Activated naive CD4-positive, alpha-beta T cell treated with anti-CD3 and anti-CD28 coated beads, Interleukin-2, amount 10 ng/mL, durations not matched to agents 7 days and 5 days (primary cell): ENCODE data around the gene TNRC6A.

ENCODE experiments used
- CTCF ChIA-PET: fragments of 350-600 bp; sonication (Branson Sonifier 250); formaldehyde crosslinking; loops from one replicate; lab custom pipeline; 2021; ENCODE audit warnings: antibody characterized with exemption; lab: Charles Lee
- DNase-seq: peaks from one replicate; pipeline ENCODE4 v3.0.0-alpha.2; 2020
- H3K27ac Mint-ChIP-seq: one replicate; pipeline ENCODE4 v1.8.0; 2021; ENCODE audit warnings: mild to moderate bottlenecking, moderate library complexity, mixed read lengths
- H3K27me3 Mint-ChIP-seq: one replicate; pipeline ENCODE4 v1.8.0; 2021; ENCODE audit warnings: mild to moderate bottlenecking, mixed read lengths
- H3K36me3 Mint-ChIP-seq: one replicate; pipeline ENCODE4 v1.8.0; 2021; ENCODE audit warnings: mixed read lengths
- H3K4me1 Mint-ChIP-seq: one replicate; pipeline ENCODE4 v1.8.0; 2021; ENCODE audit warnings: mixed read lengths
- H3K4me3 Mint-ChIP-seq: one replicate; pipeline ENCODE4 v1.8.0; 2021; ENCODE audit warnings: mild to moderate bottlenecking, moderate library complexity, mixed read lengths
- H3K9me3 Mint-ChIP-seq: one replicate; pipeline ENCODE4 v1.8.0; 2021; ENCODE audit warnings: mixed read lengths

Gene TNRC6A

GRCh38 chr16:24755201-24755874 is 25.9 kb downstream of the TNRC6A start:
- no peak overlapping the region for H3K27ac Mint-ChIP-seq
- no peak for DNase-seq
- peaks cover 15% of the 10 kb centered on the region for H3K4me1 Mint-ChIP-seq
- H3K36me3 Mint-ChIP-seq = peaks cover 2% of the 10 kb centered on the region
- no peaks in the 10 kb centered on the region for H3K9me3 Mint-ChIP-seq
- H3K27me3 Mint-ChIP-seq = no peaks in the 10 kb centered on the region
- no peak overlapping the region for H3K4me3 Mint-ChIP-seq
- CTCF ChIA-PET = interaction anchor here (0.9 kb wide), 1 partner anchor 10 kb away, joined by 3 read pairs; no protein-coding TSS in a partner anchor

DNA sequence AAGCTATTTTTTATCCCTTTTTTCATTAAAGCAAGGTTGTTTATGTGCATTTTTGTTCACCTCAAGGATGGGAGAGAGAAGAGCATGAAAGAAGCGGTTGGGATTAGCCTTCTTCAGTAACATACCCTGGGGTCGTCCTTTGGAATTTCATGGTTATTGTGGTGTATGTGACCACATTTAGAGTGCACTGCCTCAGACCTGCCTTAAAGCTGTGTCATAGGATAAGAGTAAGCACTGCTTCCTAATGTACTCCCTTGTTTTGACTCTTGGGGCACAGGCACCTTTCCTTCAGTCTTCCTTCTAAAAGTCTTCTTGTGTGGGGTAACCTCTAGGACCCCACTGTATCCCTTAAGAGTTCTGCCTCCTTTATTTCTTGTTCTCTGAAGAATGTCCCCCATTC is 28.9 kb downstream of the TNRC6A start:
- Mint-ChIP-seq H3K4me1 (peaks cover 5% of the 10 kb centered on the region), H3K4me3 (no peak overlapping the region), H3K27me3 (no peaks in the 10 kb centered on the region), H3K9me3 (no peaks in the 10 kb centered on the region), H3K27ac (no peak overlapping the region), H3K36me3 (peaks cover 9% of the 10 kb centered on the region)
- CTCF ChIA-PET = no interaction called here
- no peak for DNase-seq

- Mint-ChIP-seq H3K27ac (no peak overlapping the region), H3K4me3 (no peak overlapping the region)
- CTCF ChIA-PET = no interaction called here
Measured at GRCh38 chr16:24759006-24759405, 29.6 kb downstream of the TNRC6A start.

DNA sequence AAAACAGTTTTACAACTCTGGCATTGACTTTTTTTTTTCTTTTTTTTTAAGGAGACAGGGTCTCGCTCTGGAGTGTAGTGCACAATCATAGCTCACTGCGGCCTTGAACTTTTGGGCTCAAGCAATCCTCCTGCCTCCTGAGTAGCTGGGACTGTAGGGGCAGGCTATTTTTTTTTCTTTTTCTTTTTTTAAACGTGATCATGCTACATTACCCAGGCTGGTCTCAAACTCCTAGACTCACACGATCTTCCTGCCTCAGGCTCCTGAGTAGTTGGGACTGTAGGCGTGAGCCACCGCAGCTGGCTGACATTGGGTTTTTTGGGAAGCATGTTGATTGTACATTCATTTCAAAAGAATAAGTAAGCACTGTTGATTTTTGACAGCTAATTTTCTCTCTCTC is 32.1 kb downstream of the TNRC6A start:
- H3K4me1 Mint-ChIP-seq = peaks cover 1% of the 10 kb centered on the region
- DNase-seq = no peak
- no peak overlapping the region for H3K27ac Mint-ChIP-seq
- no peaks in the 10 kb centered on the region for H3K27me3 Mint-ChIP-seq
- no peak overlapping the region for H3K4me3 Mint-ChIP-seq
- H3K36me3 Mint-ChIP-seq = peaks cover 20% of the 10 kb centered on the region
- CTCF ChIA-PET = interaction anchor here (0.6 kb wide), 2 partner anchors 180 to 243 kb away, joined by 3 to 5 read pairs; no protein-coding TSS in a partner anchor
- H3K9me3 Mint-ChIP-seq = no peaks in the 10 kb centered on the region

More at GRCh38 chr16:24759006-24759405, 29.6 kb downstream of the TNRC6A start:
- Mint-ChIP-seq H3K4me1 (peaks cover 4% of the 10 kb centered on the region), H3K9me3 (no peaks in the 10 kb centered on the region), H3K36me3 (peaks cover 12% of the 10 kb centered on the region), H3K27me3 (no peaks in the 10 kb centered on the region)
- no peak for DNase-seq

DNA sequence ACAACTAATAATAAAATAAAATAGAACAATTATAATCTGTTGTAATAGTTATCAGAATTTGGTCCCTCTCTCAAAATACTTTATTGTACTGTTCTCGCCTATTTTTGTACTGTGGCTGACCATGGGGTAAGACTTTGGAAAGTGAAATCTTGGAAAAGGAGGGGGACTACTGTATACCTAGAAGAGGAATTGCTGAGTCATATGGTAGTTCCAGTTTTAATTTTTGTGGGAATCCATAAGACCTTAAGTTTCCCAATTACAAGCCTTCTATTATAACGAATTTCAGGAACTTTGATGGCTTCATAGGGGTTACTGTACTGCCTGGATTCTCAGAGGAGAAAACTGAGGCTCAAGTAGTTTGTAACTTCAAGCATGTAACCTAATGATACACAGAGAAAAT is 35.5 kb downstream of the TNRC6A start:
- Mint-ChIP-seq H3K9me3 (no peaks in the 10 kb centered on the region), H3K36me3 (peaks cover 23% of the 10 kb centered on the region), H3K27me3 (no peaks in the 10 kb centered on the region), H3K4me3 (no peak overlapping the region), H3K27ac (no peak overlapping the region), H3K4me1 (no peaks in the 10 kb centered on the region)
- no peak for DNase-seq
- CTCF ChIA-PET = no interaction called here

DNA sequence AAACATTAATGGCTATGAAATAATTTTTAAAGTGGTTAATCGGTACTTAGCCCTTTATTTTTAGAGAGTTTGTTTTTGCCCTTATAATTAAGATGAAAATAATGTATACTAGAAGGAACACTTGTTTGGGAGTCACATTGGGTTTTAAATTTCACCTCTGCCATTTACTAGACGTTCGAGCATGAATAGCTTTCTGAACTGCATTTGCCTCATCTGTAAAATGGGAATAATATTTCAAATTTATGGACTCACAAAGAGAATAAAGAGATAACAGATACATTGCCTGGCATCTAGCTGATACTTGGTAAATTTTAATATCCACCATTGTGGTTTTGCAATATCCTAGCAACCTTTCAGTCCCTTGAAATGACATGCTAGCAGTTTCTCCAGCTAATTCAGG is 36.6 kb downstream of the TNRC6A start:
- DNase-seq = no peak
- Mint-ChIP-seq H3K4me3 (no peak overlapping the region), H3K9me3 (no peaks in the 10 kb centered on the region), H3K36me3 (peaks cover 31% of the 10 kb centered on the region), H3K27ac (no peak overlapping the region), H3K4me1 (peaks cover 3% of the 10 kb centered on the region), H3K27me3 (no peaks in the 10 kb centered on the region)
- CTCF ChIA-PET = interaction anchor here (0.9 to 1.4 kb wide), 2 partner anchors 11 to 13 kb away, joined by 3 read pairs; no protein-coding TSS in a partner anchor

DNA sequence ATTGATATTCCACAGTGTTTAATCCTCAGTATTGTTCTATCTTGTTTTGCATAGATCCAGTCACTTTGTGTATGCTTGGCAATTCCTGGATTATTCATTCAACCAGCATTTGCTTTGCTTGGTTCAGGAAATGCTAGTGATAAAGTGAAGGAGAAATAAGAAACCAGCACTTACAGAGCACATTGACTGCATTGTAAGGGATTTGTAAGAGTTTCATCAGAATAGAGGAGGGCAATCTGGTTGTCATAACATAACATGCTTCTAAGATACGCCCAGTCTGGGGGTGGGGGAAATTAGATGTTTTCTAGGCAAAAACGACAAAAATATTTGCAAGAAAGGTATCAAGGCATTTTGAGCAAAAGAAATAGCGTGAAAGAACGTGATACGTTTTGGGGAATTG is 40.4 kb downstream of the TNRC6A start:
- Mint-ChIP-seq H3K9me3 (no peaks in the 10 kb centered on the region), H3K4me1 (peaks cover 3% of the 10 kb centered on the region), H3K36me3 (peaks cover 29% of the 10 kb centered on the region), H3K27me3 (no peaks in the 10 kb centered on the region), H3K4me3 (no peak overlapping the region), H3K27ac (no peak overlapping the region)
- CTCF ChIA-PET = no interaction called here
- no peak for DNase-seq

DNA sequence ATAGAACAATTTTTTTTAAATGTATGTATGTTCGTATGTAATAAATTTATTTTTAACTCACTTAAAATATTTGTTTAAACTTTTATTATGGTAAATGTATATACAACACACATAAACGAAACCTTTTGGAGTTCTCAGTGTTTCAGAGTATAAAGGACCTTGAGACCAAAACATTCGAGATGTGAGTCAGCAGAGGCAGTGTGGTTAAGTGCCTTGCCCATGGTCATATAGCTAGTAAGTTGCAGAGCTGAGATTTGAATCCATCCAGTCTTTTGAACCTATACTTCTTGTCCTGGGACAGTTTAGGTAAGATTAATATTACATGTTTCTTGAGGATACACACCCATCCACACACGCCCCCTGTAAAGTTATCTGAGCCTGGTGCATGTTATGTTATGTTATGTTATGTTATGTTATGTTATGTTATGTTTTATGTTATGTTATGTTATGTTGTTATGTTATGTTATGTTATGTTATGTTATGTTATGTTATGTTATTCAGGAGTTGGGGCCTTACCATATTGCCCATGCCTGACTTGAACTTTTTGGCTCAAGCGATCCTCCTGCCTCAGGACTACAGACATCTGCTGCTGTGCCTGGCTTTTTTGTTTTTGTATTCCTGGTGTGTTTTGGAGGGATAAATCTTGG is 41.8 kb downstream of the TNRC6A start:
- H3K27ac Mint-ChIP-seq = no peak overlapping the region
- no peaks in the 10 kb centered on the region for H3K27me3 Mint-ChIP-seq
- H3K4me1 Mint-ChIP-seq = peaks cover 3% of the 10 kb centered on the region
- no peak for DNase-seq
- H3K36me3 Mint-ChIP-seq = peaks cover 24% of the 10 kb centered on the region
- CTCF ChIA-PET = no interaction called here
- H3K9me3 Mint-ChIP-seq = no peaks in the 10 kb centered on the region
- no peak overlapping the region for H3K4me3 Mint-ChIP-seq

DNA sequence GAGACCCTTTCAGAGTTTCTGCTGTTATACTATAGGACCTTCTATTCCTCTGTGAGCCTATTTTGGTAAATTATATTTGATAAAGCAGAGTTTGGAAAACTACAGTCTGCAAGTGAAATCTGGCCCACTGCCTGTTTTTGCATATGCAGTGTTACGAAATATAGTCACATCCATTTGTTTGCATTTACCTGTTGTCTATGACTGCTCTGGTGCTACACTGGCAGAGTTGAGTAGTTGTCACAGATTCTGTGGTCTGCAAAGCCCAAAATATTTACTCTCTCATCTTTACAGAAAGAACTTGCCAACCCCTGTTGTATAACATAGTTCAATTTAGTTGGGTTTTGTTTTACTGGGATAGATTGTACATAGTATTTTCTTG is 42.3 kb downstream of the TNRC6A start:
- no peak for DNase-seq
- no peak overlapping the region for H3K4me3 Mint-ChIP-seq
- peaks cover 23% of the 10 kb centered on the region for H3K36me3 Mint-ChIP-seq
- no peaks in the 10 kb centered on the region for H3K27me3 Mint-ChIP-seq
- no peaks in the 10 kb centered on the region for H3K9me3 Mint-ChIP-seq
- no peak overlapping the region for H3K27ac Mint-ChIP-seq
- CTCF ChIA-PET = no interaction called here
- peaks cover 3% of the 10 kb centered on the region for H3K4me1 Mint-ChIP-seq

DNA sequence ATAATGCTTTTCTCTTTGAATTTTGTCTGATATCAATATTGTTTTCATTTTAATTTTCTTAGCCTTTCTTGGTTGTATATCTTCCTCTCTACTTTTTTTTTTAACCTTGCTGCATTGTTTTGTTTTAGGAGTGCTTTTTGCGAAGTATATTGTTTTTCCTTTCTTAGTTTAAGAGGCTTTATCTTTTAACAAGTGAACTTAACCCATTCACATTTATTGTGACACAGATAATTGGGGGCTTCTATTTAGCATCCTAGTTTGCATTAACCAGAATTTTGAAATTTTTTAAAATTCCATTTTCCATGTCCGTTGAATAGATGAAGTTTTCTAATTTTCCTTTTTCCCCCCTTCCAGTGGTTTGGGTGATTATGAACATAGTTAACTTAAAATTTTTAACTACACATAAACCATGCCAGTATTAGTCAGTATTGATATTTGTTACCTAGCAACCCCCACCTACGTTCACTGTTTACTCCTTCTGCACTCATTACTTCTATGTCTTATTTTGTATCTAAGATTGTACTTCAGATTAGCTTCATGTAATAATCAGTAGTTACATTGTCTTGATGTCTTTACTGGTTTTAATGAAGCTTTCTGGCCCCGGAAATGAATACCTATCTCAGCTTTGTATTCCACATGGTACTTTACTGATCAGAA is 44.4 kb downstream of the TNRC6A start:
- Mint-ChIP-seq H3K9me3 (no peaks in the 10 kb centered on the region), H3K27ac (no peak overlapping the region), H3K4me3 (no peak overlapping the region), H3K4me1 (peaks cover 3% of the 10 kb centered on the region), H3K27me3 (no peaks in the 10 kb centered on the region), H3K36me3 (peaks cover 31% of the 10 kb centered on the region)
- CTCF ChIA-PET = no interaction called here
- no peak for DNase-seq

DNA sequence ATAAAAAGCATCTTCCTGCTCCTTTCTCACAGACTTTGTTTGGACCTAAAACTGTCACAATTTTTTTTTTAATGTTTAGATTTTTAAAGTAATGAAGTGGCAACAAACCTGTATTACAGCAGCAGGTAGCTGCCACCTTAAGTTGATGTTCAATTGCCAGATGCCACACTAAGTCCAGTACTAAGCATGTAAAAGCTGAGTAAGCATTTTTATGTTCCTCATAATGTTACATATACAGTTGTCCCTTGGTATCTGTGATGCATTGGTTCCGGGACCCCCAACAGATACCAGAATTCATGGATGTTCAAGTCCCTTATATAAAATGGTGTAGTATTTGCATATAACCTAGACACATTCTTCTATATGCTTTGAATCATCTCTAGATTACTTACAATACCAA is 45.1 kb downstream of the TNRC6A start:
- Mint-ChIP-seq H3K4me1 (peaks cover 3% of the 10 kb centered on the region), H3K9me3 (no peaks in the 10 kb centered on the region), H3K36me3 (peaks cover 37% of the 10 kb centered on the region), H3K27me3 (no peaks in the 10 kb centered on the region), H3K27ac (no peak overlapping the region), H3K4me3 (no peak overlapping the region)
- CTCF ChIA-PET = no interaction called here
- DNase-seq = no peak

DNA sequence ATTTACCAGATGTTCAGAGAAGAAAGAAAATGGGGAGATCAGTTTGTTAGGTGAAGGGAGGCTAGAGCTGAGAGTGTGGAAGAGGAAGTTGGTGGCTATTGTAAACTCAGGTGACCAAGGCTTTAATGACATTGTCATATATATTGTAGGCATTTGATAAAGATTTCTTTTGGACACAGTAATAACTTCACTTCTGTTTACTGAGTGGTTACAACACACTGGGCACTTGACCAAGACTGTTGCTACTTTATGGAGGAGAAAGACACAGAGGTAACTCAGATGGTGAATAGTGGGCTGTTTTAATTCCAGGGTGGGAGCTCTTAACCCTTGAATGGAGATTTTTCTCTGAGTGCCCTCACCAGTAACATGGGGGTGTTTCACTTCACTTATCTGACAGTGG is 46.0 kb downstream of the TNRC6A start:
- CTCF ChIA-PET = no interaction called here
- Mint-ChIP-seq H3K9me3 (no peaks in the 10 kb centered on the region), H3K27me3 (no peaks in the 10 kb centered on the region), H3K4me3 (no peak overlapping the region), H3K4me1 (peaks cover 3% of the 10 kb centered on the region), H3K27ac (no peak overlapping the region), H3K36me3 (peaks cover 39% of the 10 kb centered on the region)
- DNase-seq = no peak

GRCh38 chr16:24776501-24777220 is 47.2 kb downstream of the TNRC6A start:
- H3K27me3 Mint-ChIP-seq = no peaks in the 10 kb centered on the region
- H3K4me1 Mint-ChIP-seq = no peaks in the 10 kb centered on the region
- peaks cover 42% of the 10 kb centered on the region for H3K36me3 Mint-ChIP-seq
- CTCF ChIA-PET = no interaction called here
- DNase-seq = no peak
- no peak overlapping the region for H3K27ac Mint-ChIP-seq
- H3K4me3 Mint-ChIP-seq = no peak overlapping the region
- H3K9me3 Mint-ChIP-seq = no peaks in the 10 kb centered on the region

- Mint-ChIP-seq H3K9me3 (no peaks in the 10 kb centered on the region), H3K27ac (no peak overlapping the region), H3K4me3 (no peak overlapping the region), H3K4me1 (no peaks in the 10 kb centered on the region), H3K36me3 (peaks cover 50% of the 10 kb centered on the region), H3K27me3 (no peaks in the 10 kb centered on the region)
- CTCF ChIA-PET = no interaction called here
- no peak for DNase-seq
Measured at GRCh38 chr16:24778671-24779070, 49.2 kb downstream of the TNRC6A start.
